Fibroblast of peridontal ligament (primary cell): Measurements from ENCODE around the gene KRT40.
A peak's percentile ranks its signal among the peaks of the same experiment; 100 is the strongest.

Experiments used
- DNase-seq: peaks from one replicate; pipeline ENCODE4 v3.0.0-alpha.2; 2010; ENCODE audit errors: extremely low read depth

Gene KRT40

DNA sequence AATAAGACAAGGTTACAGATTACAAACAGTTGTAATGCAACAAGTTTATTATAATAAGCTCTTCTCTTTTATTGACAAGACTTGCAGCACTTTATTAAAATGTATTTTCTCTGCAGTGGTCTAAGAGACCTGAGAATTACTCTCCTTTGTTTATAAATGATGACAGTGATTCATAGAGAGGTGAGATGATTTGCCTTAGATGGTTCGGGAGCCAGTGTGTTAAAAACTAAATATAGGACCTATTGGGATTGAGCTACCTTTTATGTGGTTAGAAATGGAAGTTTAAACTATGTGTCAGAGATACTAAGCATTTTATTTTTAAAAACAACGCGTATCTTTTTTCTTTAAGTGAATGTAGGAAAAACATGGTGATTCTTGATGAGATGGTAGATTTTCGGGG is 12.7 kb upstream of the KRT40 start:
- no peak for DNase-seq

GRCh38 chr17:40995116-40995515 is 11.0 kb upstream of the KRT40 start:
- no peak for DNase-seq

GRCh38 chr17:40993839-40994238 is 9.7 kb upstream of the KRT40 start, which contains the start of gene KRTAP3-3:
Gene KRTAP3-3 (minus strand): TSS chr17:40994164. CDS start chr17:40994097, 67 bp downstream.
- no peak for DNase-seq

GRCh38 chr17:40993084-40993483 is 9.0 kb upstream of the KRT40 start:
- DNase-seq = no peak

GRCh38 chr17:40992666-40993065 is 8.5 kb upstream of the KRT40 start:
- DNase-seq = no peak

GRCh38 chr17:40986920-40987319 is 2.8 kb upstream of the KRT40 start:
- no peak for DNase-seq

GRCh38 chr17:40981115-40981514 is 3.0 kb downstream of the KRT40 start:
- no peak for DNase-seq

GRCh38 chr17:40980596-40980995 is 3.5 kb downstream of the KRT40 start:
- DNase-seq = no peak

- no peak for DNase-seq
Observed at GRCh38 chr17:40980117-40980516, 4.0 kb downstream of the KRT40 start.

DNA sequence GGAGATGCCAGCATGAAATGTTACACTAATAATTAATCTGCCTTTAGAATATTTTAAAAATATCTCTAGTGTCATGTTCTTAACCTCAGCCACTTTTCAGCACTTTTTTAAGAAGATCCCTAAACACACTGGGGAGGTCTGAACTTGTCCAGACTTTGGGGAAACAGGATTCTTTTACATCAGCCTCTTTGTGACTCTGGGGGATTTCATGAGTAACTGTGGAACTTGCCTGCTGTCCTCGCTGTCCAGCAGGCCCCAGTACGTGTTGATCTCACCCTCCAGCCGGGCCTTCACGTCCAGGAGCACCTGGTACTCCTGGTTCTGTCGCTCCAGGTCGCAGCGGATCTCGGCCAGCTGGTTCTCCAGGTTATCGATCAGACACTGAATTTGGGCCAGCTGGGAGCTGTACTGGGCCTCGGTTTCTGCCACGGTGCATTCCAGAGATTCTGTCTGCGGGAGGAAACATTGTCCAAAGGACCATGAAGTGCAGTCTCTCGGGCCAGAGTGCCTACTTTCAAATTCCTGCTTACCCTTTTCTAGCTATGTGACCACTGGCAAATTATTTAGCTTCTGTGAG is 5.5 kb downstream of the KRT40 start:
- no peak for DNase-seq

GRCh38 chr17:40975516-40975915 is 8.6 kb downstream of the KRT40 start:
- no peak for DNase-seq

- no peak for DNase-seq
Observed at GRCh38 chr17:40974366-40974765, 9.8 kb downstream of the KRT40 start.

DNA sequence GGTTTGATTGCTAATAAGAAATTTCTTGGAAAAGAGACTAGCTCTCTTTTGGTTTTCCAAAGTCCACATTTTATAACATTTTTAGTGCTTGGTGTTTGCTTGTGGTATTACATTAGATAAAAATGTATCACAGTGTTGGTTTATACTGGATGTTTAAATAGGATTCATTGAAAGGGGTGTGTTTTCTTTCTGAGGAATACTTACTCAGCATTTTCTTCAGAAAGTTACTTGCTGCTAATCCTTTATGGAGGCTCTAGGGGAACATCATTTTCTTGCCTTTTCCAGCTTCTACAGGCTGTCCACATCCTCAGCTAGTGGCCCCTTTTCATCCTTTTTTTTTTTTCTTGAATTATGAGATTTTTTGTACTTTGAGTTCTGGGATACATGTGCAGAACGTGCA is 16.5 kb downstream of the KRT40 start:
- DNase-seq = no peak

- DNase-seq = no peak
Observed at GRCh38 chr17:40966848-40967247, 17.3 kb downstream of the KRT40 start, which contains the start of gene KRT39. Gene KRT39 (minus strand): TSS chr17:40966948. CDS start chr17:40966856, 92 bp downstream.

DNA sequence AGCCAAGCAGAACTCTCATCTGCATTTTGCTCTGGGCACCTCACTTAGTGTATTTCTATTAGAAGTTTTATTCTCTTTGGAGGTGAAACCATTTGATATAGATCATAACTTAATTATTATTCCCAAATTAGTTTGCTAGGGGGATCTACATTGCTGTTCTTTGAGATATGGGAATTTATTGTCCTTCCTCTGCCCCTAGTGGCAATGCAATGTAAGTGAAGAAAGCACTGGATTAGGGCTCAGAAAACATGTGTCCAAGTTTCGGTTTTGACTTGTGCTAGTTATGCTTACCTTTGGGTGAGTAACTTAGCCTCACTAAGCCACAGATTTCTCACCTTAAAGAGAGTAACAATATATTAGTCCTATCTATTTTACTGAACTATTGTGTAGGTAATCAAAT is 20.3 kb downstream of the KRT40 start:
- DNase-seq = no peak

DNA sequence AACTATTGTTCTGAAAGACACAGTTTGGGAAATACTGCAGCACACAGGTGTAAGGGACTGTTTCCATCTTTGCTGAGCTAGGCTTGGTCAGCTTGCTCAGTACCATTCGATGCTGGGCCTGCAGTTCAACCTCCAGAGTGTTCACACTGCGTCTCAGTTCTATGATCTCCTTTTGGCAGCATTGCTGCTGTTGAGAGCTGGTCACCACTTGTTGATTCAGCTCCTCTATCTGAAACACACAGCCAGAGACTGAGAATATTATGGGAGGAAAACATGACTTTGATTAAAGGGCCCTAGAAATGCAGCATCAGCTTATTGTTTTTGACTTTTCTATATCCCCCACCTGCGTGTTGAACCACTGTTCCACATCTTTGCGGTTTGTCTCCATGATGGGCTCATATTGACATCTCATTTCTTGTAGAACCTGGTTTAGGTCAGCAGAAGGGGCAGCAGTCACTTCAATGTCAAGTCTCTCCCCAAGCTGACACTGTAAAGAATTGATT is 22.0 kb downstream of the KRT40 start:
- DNase-seq = no peak

DNA sequence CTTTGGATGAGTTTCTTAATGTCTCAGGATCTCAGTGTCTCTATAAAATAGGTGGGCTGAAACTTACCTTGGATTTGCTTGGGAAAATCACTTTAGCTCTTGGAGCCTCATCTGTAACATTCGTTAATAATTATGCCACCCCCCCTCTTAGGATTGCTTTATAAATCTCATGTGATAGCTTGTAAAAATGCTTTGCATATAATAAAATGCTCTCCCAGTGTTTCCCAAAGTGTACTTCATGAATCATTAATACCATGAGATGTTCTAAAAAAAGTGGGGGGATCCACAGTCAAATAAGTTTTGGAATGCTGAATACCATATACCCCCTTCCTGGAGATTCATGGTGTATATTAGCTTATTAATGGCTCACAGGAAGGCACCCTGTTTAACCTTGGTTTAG is 22.5 kb downstream of the KRT40 start:
- DNase-seq = no peak

DNA sequence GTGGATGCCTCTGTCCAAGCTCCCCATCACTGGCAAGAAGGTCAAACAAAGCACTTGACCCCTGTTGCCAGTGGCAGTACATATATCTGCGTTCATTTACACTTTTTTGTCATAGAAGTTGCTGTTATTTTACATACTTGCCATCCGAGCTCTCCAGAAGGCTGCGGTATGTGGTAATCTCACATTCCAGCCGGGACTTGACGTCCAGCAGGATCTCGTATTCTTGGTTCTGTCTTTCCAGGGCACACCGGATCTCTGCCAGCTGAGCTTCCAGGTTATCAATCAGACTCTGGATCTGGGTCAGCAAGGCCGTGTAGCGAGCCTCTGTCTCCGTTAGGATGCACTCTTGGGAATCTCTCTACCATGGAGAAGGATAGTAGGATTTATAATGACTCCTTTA is 24.0 kb downstream of the KRT40 start:
- no peak for DNase-seq

GRCh38 chr17:40958086-40958953 is 25.8 kb downstream of the KRT40 start:
- no peak for DNase-seq

DNA sequence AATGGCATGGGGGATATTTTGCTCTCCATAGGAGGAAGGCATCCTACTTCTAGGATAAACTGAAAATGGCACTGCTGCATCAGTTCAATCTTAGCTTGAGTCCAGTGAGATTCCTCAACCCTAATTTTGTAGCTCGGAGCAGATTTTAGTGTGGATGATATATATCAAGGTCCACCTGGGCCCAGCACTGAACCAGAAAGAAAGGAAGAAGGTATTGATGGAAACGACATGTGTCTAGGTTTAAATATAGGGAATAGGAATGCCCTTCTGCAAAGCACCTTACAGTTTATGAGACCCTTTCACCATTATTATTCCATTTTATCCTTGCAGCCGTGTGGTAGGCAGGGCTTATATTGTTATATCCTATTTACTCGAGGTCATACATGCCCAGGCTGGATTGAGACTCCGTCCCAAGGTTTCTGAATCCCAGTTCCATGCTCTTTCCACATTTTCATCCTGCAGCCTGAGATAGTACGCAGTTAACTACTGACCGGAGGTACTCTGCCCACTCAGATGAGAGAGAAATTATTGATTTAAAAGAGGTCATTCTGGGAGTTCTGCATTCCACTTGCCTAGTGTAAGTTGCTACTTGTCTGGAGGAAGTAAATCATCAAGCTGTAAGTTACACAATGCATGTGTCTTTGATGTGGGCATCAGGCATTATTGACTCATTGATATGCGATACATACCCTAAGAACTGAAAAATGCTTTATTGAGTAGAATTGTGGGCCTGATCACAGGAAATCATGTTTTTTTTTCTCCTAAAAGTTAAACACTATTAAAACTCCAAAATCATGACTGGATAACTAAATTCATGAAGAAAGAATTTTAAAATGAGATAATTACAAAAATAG is 27.5 kb downstream of the KRT40 start:
- peak; percentile 98 for DNase-seq

DNA sequence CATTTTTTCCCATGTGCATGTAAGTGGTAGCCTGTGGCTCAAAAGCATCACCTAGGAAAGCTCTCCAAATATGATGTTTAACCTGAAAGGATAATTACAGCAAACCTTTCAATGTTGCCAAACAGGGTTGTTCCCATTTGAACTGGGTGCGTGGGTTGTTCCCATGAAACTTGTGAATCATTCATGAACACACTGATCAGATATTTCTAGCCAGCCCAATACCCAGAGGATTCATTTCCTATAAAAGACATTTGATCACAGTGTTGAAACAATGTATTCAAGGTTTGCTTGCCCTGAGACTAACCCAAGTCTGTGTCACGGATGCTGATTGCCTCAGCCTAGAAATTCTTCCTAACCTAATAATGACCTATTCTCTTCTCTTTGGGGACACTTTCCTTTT is 30.2 kb downstream of the KRT40 start:
- DNase-seq = peak; percentile 94

DNA sequence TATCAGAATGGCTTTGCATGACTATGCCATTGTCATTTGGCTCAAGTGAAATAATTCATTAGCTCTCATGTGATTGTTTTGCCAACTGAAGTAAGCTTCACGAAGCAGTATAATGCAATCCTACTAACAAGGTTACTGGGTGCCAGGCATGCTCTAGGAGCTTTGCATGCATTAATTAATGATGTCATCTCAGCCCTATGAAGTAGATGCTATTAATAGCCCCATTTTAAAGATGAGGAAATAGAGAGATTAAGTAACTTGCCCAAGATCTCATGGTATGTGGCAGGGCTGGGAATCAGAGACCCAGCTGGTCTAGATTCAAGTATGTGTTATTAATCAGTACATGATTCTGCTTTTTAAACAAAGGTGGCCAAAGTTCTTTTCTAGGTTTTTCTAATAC is 31.5 kb downstream of the KRT40 start:
- DNase-seq = peak; percentile 95
